OCI-LY3 (cell line): ENCODE measurements around the gene FTH1.
A peak's percentile ranks its signal among the peaks of the same experiment; 100 is the strongest.

Source experiments
- H2AFZ ChIP-seq: fragments of 200-600, 300-600 bp; shearing (Covaris generic); 2 replicates; pipeline ENCODE4 v1.6.0; 2014; ENCODE audit warnings: antibody characterized with exemption, low read depth, low read length
- H3K27ac ChIP-seq: fragments of 200-600, 300-600 bp; sonication (generic); 2 replicates; pipeline ENCODE4 v1.5.1; 2014; ENCODE audit warnings: mild to moderate bottlenecking, low read length, moderate library complexity, mixed read lengths
- H3K27me3 ChIP-seq: fragments of 200-600, 300-600 bp; sonication (generic); 2 replicates; pipeline ENCODE4 v1.6.1; 2014; ENCODE audit warnings: low read depth, low read length, mixed read lengths
- H3K36me3 ChIP-seq: fragments of 200-600, 300-600 bp; sonication (generic); replicated peaks from 2 replicates; pipeline ENCODE3; 2014; ENCODE audit warnings: low read depth, low read length, mixed read lengths
- H3K4me1 ChIP-seq: fragments of 300-600, 200-600 bp; sonication (generic); 2 replicates; pipeline ENCODE4 v1.6.1; 2014; ENCODE audit warnings: low read length, mixed read lengths
- H3K4me2 ChIP-seq: fragments of 200-600, 300-600 bp; sonication (generic); 2 replicates; pipeline ENCODE4 v1.6.1; 2014; ENCODE audit warnings: low read length, mixed read lengths
- H3K4me3 ChIP-seq: fragments of 300-600, 200-600 bp; sonication (generic); 2 replicates; pipeline ENCODE4 v1.5.1; 2014; ENCODE audit warnings: antibody characterized with exemption, mild to moderate bottlenecking, low read length, moderate library complexity
- H3K79me2 ChIP-seq: fragments of 300-600, 200-600 bp; shearing (Covaris generic); 2 replicates; pipeline ENCODE4 v1.6.1; 2014; ENCODE audit warnings: mild to moderate bottlenecking, low read length, mixed read lengths
- H3K9ac ChIP-seq: fragments of 300-600, 200-600 bp; shearing (Covaris generic); 2 replicates; pipeline ENCODE4 v1.6.0; 2014; ENCODE audit warnings: mild to moderate bottlenecking, low read length, moderate library complexity
- H3K9me3 ChIP-seq: fragments of 200-600, 300-600 bp; shearing (Covaris generic); 2 replicates; pipeline ENCODE4 v1.6.1; 2014; ENCODE audit warnings: low read length, mixed read lengths; ENCODE audit not compliant: insufficient read depth
- H4K20me1 ChIP-seq: fragments of 200-600, 300-600 bp; sonication (generic); 2 replicates; pipeline ENCODE4 v1.6.1; 2016; ENCODE audit warnings: low read length, mixed read lengths; ENCODE audit not compliant: insufficient read depth
- EZH2phosphoT487 ChIP-seq: fragments of 200-600 bp; shearing (Covaris generic); IDR thresholded peaks from 2 replicates; pipeline ENCODE4 v1.6.1; 2018; ENCODE audit warnings: antibody characterized with exemption, mixed run types, low read depth
- TF ChIP-seq, protein P1 (sequence below): fragments of 200-600, 300-600 bp; sonication (generic); IDR thresholded peaks from 2 replicates; pipeline ENCODE4 v1.5.1; 2014; ENCODE audit warnings: antibody characterized with exemption, low read length, low read depth

Gene FTH1

DNA sequence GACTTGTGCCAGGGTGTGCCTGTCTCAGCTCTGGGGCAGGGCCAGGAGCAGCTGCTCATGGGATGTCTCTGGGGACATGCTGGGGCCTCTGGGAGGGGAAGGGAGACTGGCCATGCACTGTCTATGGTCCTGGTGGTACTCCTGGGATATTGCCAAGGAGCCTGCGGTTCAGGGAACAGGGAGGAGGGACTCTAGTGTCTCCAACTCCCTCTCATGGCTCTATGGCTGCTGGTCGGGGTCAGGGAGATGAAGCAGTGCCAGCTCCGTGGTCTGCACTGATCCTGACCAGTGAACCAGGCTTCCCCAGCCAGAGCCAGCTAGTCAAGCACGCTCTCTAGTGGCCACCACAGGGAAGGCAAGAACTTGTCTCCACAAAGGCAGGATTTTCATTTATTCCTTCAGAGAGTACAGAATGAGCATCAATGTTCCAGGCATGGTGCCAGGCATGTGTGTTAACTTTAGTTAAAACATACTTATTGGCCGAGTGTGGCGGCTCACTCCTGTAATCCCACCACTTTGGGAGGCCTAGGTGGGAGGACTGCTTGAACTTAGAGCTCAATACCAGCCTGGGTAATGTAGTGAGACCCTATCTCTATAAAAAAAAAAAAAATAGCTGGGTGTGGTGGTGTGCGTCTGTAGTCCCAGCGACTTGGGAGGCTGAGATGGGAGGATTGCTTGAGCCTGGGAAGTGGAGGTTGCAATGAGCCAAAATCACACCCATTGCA, 19.8 kb downstream of the FTH1 start:
- Histone ChIP-seq H4K20me1 (no peaks in the 10 kb centered on the region), H3K4me1 (peaks cover 6% of the 10 kb centered on the region), H3K9me3 (no peaks in the 10 kb centered on the region), H3K4me3 (no peak overlapping the region), H3K79me2 (no peaks in the 10 kb centered on the region), H3K36me3 (no peaks in the 10 kb centered on the region), H3K27ac (no peak overlapping the region), H3K27me3 (peaks cover 7% of the 10 kb centered on the region), H3K9ac (no peak overlapping the region), H3K4me2 (peak overlapping the region; percentile 44), H2AFZ (peak overlapping the region; percentile 39; the same call in 1 of the 2 replicates)
- TF ChIP-seq EZH2phosphoT487 = no peak
- TF ChIP-seq, protein P1, sequence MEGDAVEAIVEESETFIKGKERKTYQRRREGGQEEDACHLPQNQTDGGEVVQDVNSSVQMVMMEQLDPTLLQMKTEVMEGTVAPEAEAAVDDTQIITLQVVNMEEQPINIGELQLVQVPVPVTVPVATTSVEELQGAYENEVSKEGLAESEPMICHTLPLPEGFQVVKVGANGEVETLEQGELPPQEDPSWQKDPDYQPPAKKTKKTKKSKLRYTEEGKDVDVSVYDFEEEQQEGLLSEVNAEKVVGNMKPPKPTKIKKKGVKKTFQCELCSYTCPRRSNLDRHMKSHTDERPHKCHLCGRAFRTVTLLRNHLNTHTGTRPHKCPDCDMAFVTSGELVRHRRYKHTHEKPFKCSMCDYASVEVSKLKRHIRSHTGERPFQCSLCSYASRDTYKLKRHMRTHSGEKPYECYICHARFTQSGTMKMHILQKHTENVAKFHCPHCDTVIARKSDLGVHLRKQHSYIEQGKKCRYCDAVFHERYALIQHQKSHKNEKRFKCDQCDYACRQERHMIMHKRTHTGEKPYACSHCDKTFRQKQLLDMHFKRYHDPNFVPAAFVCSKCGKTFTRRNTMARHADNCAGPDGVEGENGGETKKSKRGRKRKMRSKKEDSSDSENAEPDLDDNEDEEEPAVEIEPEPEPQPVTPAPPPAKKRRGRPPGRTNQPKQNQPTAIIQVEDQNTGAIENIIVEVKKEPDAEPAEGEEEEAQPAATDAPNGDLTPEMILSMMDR = peak; percentile 97

DNA sequence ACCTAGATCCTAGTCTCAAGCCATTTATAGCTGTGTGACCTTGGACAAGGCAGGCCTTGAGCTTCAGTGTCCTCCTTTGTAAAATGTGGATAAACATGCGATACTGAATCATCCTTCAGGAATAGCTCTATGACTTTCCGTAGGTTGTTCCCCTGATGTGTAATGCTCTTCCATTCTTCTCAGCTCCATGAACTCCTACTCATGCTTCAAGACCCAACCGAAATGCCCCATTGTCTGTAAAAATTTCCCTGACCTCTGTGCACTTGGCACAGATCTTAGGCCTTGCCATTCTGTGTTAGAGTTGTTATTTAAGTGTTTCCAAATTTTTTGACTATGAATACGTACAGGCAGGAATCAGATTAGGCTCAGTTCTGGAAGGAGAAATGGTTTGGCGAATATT, 20.5 kb downstream of the FTH1 start:
- Histone ChIP-seq H3K36me3 (no peaks in the 10 kb centered on the region), H3K27ac (no peak overlapping the region), H3K4me3 (no peak overlapping the region), H3K79me2 (no peaks in the 10 kb centered on the region), H3K4me1 (peaks cover 6% of the 10 kb centered on the region), H3K9me3 (no peaks in the 10 kb centered on the region), H3K27me3 (peaks cover 7% of the 10 kb centered on the region), H4K20me1 (no peaks in the 10 kb centered on the region), H3K9ac (no peak overlapping the region), H2AFZ (no peak overlapping the region), H3K4me2 (no peak overlapping the region)
- no peak for TF ChIP-seq EZH2phosphoT487
- TF ChIP-seq, protein P1 = no peak

DNA sequence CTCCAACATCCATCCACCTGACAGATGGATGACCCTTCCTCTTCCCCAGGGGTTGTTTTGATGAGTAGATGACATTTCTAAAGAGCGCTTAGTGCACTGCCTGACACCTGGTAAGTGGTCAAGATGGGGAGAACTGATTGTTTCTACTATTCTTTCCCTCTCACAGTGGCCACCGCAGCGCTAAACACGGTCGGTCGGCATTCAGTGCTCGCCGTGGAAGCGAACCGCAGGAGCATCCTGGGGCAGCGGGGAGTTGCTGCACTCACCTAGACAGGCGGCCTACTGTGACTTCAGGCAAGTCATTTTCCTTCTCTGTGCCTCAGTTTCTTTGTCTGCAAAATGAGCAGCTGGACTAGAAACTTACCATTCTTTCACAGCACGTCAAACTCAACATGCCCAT, 22.2 kb downstream of the FTH1 start:
- H3K27ac ChIP-seq = no peak overlapping the region
- H3K4me2 ChIP-seq = no peak overlapping the region
- H2AFZ ChIP-seq = no peak overlapping the region
- TF ChIP-seq EZH2phosphoT487 = no peak
- TF ChIP-seq, protein P1 = no peak
- H3K79me2 ChIP-seq = no peaks in the 10 kb centered on the region
- H3K4me1 ChIP-seq = peaks cover 6% of the 10 kb centered on the region
- H3K4me3 ChIP-seq = no peak overlapping the region
- no peaks in the 10 kb centered on the region for H4K20me1 ChIP-seq
- no peaks in the 10 kb centered on the region for H3K9me3 ChIP-seq
- no peaks in the 10 kb centered on the region for H3K36me3 ChIP-seq
- peaks cover 7% of the 10 kb centered on the region for H3K27me3 ChIP-seq
- H3K9ac ChIP-seq = no peak overlapping the region

DNA sequence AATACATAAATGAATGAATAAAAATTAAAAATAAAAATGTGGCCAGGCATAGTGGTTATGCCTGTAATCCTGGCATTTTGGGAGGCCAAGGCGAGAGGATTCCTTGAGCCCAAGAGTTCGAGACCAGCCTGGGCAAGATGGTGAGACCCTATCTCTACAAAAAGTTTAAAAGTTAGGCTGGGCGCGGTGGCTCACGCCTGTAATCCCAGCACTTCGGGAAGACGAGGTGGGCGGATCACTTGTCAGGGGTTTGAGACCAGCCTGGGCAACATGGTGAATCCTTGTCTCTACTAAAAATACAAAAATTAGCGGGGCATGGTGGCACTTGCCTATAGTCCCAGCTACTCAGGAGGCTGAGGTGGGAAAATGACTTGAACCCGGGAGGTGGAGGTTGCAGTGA, 27.0 kb downstream of the FTH1 start:
- TF ChIP-seq, protein P1 = no peak
- no peak for TF ChIP-seq EZH2phosphoT487
- Histone ChIP-seq H3K4me2 (no peak overlapping the region), H2AFZ (no peak overlapping the region), H4K20me1 (no peaks in the 10 kb centered on the region), H3K27me3 (peaks cover 15% of the 10 kb centered on the region), H3K9me3 (0 out of 2 replicates have a peak, but pooled peaks cover 3% of the 10 kb centered on the region), H3K27ac (no peak overlapping the region), H3K4me3 (no peak overlapping the region), H3K36me3 (no peaks in the 10 kb centered on the region), H3K79me2 (no peaks in the 10 kb centered on the region), H3K4me1 (no peaks in the 10 kb centered on the region), H3K9ac (no peak overlapping the region)
